ENCODE measurements around the gene BRD9. TPM values are rescaled to one million over a fixed set of nuclear protein-coding genes. Genes with fewer than 3 reads are reported as not detected.

The BRD9 gene
- polyA plus RNA-seq, 1 donor (not counting 4 experiments of a cell fraction or from before 2014, with no cell fraction given) = 10.1 TPM

- Histone ChIP-seq H3K9me1 (ENCODE audit: control insufficient read depth, extremely low read depth, insufficient read depth, low read length) (no peaks in the 10 kb centered on the region), H2AFZ (ENCODE audit: control insufficient read depth, low read length) (no peak overlapping the region), H3K36me3 (ENCODE audit: control insufficient read depth in 2 of 2, extremely low read depth in 1 of 2, insufficient read depth in 2 of 2, low read length in 2 of 2) (no peaks in the 10 kb centered on the region), H4K20me1 (ENCODE audit: control insufficient read depth, extremely low read depth, insufficient read depth, low read length) (no peaks in the 10 kb centered on the region), H3K4me1 (ENCODE audit: control insufficient read depth, extremely low read depth, insufficient read depth, low read length) (no peaks in the 10 kb centered on the region), H3K9ac (ENCODE audit: control insufficient read depth, extremely low read depth, insufficient read depth, low read length) (no peak overlapping the region), H3K27me3 (ENCODE audit: control insufficient read depth, extremely low read depth, insufficient read depth, low read length) (peaks cover 41% of the 10 kb centered on the region), H3K4me3 (ENCODE audit: control insufficient read depth in 2 of 3, extremely low read depth in 1 of 3, insufficient read depth in 2 of 3, low read depth in 1 of 3, low read length in 3 of 3) (no peak overlapping the region), H3K79me2 (ENCODE audit: control insufficient read depth, insufficient read depth, low read length) (no peaks in the 10 kb centered on the region), H3K27ac (ENCODE audit: control insufficient read depth, insufficient read depth, low read length) (no peak overlapping the region), H3K4me2 (ENCODE audit: control insufficient read depth, extremely low read depth, insufficient read depth, low read depth, low read length) (no peak overlapping the region), H3K9me3 (ENCODE audit: control insufficient read depth, low read depth, low read length) (no peaks in the 10 kb centered on the region)
- DNase-seq (ENCODE audit: low read depth, low spot score) (no peak), FAIRE-seq (no peak)
- TF ChIP-seq EZH2 (IDR thresholded peaks at IDR 0.05; ENCODE audit: low read length) (no peak), CTCF (optimal IDR thresholded peaks at IDR 0.05 in 1 of 3, IDR thresholded peaks at IDR 0.05 in 1 of 3, conservative IDR thresholded peaks at IDR 0.05 in 1 of 3; ENCODE audit: extremely low read depth in 1 of 3, insufficient read depth in 2 of 3, low read length in 3 of 3) (no peak)
- dilution Hi-C loops (cut with MboI; ENCODE audit: extremely low pct_ligation_motif_present, low sequenced_read_pairs) = no loop called here
Measured at GRCh38 chr5:851553-851952, 41.0 kb downstream of the BRD9 start.

GRCh38 chr5:851076-851475 lies 41.5 kb downstream of the BRD9 start:
- TF ChIP-seq EZH2 (IDR thresholded peaks at IDR 0.05; ENCODE audit: low read length) = peak; percentile 20
- no peak for TF ChIP-seq CTCF (optimal IDR thresholded peaks at IDR 0.05 in 1 of 3, IDR thresholded peaks at IDR 0.05 in 1 of 3, conservative IDR thresholded peaks at IDR 0.05 in 1 of 3; ENCODE audit: extremely low read depth in 1 of 3, insufficient read depth in 2 of 3, low read length in 3 of 3)
- no peak overlapping the region for H3K9ac ChIP-seq (ENCODE audit: control insufficient read depth, extremely low read depth, insufficient read depth, low read length)
- H3K4me1 ChIP-seq (ENCODE audit: control insufficient read depth, extremely low read depth, insufficient read depth, low read length) = no peaks in the 10 kb centered on the region
- no peaks in the 10 kb centered on the region for H3K9me3 ChIP-seq (ENCODE audit: control insufficient read depth, low read depth, low read length)
- DNase-seq (ENCODE audit: low read depth, low spot score) = no peak
- H3K27ac ChIP-seq (ENCODE audit: control insufficient read depth, insufficient read depth, low read length) = no peak overlapping the region
- H3K4me3 ChIP-seq (ENCODE audit: control insufficient read depth in 2 of 3, extremely low read depth in 1 of 3, insufficient read depth in 2 of 3, low read depth in 1 of 3, low read length in 3 of 3) = no peak overlapping the region
- no peak overlapping the region for H2AFZ ChIP-seq (ENCODE audit: control insufficient read depth, low read length)
- H3K79me2 ChIP-seq (ENCODE audit: control insufficient read depth, insufficient read depth, low read length) = no peaks in the 10 kb centered on the region
- peaks cover 41% of the 10 kb centered on the region for H3K27me3 ChIP-seq (ENCODE audit: control insufficient read depth, extremely low read depth, insufficient read depth, low read length)
- H3K36me3 ChIP-seq (ENCODE audit: control insufficient read depth in 2 of 2, extremely low read depth in 1 of 2, insufficient read depth in 2 of 2, low read length in 2 of 2) = no peaks in the 10 kb centered on the region
- no peaks in the 10 kb centered on the region for H4K20me1 ChIP-seq (ENCODE audit: control insufficient read depth, extremely low read depth, insufficient read depth, low read length)
- dilution Hi-C loops (cut with MboI; ENCODE audit: extremely low pct_ligation_motif_present, low sequenced_read_pairs) = no loop called here
- H3K4me2 ChIP-seq (ENCODE audit: control insufficient read depth, extremely low read depth, insufficient read depth, low read depth, low read length) = no peak overlapping the region
- no peak for FAIRE-seq
- no peaks in the 10 kb centered on the region for H3K9me1 ChIP-seq (ENCODE audit: control insufficient read depth, extremely low read depth, insufficient read depth, low read length)
